ENCODE measurements around the gene RBBP8NL.

Gene RBBP8NL

DNA sequence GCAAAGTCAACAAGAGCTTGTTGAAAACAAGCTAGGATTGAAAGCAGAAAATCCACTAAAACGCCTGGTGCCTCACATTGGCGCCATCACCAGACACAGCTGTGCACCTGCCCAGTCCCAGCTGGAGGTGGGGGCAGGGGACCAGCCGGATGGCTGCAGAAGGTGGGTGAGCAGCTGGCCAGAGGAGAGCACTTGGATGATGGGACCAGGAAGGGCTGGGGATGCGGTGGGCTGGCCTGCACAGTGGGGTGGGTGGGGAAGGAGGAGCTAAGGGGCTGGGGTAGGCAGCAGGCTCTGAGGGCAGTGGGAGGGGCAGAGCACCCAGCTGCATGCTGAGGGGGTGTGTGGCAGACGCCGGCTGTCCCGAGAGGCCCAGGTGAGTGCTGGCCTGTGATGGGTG lies 27.3 kb downstream of the RBBP8NL start:
- DNase-seq (ENCODE audit: low read depth): no peak
- no peak overlapping the region for H3K4me3 ChIP-seq (ENCODE audit: low read depth, low read length)

DNA sequence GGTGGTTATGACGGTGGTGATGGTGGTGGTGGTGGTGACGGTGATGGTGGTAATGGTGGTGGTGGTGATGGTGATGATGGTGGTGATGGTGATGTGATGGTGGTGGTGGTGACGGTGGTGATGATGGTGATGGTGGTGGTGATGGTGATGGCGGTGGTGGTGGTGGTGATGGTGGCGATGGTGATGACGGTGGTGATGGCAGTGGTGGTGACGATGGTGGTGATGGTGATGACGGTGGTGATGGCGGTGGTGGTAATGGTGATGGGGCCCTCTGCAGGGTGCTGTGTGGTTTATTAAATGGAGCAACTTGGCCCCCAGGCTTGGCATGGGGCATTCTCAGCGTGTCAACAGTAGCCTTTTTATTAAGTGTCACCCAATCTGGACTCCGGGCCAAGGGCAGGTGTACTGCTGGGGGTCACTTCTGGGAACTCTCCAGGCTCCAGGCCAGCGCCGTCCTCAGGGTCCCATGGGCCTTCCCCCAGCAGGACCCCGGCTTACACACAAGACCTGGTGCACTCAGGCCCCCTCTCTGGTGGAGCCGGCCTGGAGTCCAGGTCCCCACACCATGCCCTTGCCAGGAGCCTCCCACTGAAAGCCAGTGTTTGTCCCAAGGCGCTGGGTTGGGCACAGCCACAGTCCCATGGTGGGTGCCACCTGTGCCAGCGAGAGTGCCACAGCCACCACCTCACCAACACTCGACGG lies 29.1 kb downstream of the RBBP8NL start:
- DNase-seq (ENCODE audit: low read depth): no peak
- H3K4me3 ChIP-seq (ENCODE audit: low read depth, low read length): no peak overlapping the region

DNA sequence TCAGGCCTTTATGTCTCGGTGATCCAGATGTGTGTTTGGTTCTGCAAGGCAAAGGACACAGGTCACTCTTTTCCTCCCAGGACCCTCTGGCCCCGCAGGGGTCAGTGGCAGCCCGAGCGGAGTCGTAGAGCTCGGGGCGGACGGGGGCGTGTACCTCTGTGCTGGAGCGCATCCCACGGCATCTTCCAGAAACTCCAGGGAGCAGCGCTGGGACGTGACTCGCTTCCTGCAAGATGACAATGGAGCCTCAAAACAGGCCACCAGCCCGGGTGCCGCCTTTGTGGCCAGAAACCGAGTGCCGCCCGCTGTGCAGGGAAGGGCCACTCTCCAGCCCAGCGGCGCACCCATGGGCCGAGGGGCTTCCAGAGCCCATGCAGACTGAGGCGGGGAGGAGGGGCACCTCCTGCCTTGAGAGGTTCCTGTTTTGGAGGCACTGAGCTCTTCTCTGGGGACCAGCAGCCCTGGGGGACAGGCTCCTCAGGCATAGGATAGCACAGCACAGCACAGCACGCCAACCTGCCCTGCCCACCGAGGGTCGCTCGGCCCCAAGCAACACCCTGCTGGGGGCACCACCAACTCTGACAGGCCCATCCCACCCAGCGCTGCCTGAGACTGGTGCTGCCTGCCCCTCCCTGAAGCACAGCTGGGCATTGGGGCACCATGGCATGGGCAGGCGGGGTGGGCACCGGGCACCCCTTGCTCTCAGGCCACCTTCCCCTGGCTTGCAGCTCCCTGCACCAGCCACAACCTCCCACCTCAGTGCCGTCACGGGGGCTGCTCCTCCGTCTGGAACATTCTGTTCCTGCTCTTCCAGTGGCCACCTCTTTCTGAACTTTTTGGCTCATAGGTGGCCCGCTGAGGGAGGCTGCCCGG lies 30.7 kb downstream of the RBBP8NL start:
- DNase-seq (ENCODE audit: low read depth): no peak

DNA sequence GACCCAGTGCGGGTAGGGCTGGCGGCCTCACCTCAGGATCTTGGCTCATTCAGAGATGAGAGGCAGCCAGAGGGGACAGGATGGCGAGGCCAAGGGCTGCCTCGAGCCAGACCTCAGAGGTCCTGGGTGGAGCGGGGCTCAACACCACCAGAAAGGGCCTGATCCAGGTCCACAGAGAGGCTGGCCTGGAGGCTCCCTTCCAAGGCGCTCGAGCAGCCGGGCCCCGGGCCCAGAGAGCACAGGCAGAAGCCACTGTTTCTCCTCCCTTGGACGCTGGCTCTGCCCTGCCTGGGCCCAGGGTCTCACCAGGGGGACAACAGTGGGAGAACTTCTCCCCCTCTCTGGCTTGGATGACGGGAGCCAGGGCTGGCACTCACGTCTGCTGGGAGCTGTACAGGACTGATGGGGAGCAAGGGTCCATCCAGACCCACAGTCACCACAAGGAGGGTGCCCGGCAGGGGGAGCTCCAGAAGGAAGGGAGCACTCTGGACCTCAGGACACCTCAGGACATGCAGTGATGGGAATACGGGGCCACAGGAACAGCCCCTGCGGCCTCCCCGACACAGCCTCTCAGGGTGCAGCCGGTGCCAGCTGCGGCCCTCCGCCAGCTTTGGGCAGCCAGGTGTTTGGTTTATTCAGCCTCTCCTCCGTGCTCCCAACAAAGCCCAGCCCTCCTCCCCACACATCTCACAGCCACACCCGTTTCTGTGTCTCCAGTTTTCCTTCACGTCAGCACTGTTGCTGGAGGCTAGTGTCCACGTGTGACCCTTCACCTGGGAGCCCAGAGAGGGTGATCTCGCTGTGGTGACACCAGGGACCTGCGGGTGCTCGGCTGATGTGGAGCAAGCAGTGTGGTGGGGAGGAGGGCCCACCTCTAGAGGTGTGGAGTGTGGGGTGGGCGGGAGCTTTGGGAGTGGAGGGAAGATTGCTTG lies 31.8 kb downstream of the RBBP8NL start:
- no peak overlapping the region for H3K4me3 ChIP-seq (ENCODE audit: low read depth, low read length)

More for the DNA sequence above, 30.7 kb downstream of the RBBP8NL start:
- no peak overlapping the region for H3K4me3 ChIP-seq (ENCODE audit: low read depth, low read length)

DNA sequence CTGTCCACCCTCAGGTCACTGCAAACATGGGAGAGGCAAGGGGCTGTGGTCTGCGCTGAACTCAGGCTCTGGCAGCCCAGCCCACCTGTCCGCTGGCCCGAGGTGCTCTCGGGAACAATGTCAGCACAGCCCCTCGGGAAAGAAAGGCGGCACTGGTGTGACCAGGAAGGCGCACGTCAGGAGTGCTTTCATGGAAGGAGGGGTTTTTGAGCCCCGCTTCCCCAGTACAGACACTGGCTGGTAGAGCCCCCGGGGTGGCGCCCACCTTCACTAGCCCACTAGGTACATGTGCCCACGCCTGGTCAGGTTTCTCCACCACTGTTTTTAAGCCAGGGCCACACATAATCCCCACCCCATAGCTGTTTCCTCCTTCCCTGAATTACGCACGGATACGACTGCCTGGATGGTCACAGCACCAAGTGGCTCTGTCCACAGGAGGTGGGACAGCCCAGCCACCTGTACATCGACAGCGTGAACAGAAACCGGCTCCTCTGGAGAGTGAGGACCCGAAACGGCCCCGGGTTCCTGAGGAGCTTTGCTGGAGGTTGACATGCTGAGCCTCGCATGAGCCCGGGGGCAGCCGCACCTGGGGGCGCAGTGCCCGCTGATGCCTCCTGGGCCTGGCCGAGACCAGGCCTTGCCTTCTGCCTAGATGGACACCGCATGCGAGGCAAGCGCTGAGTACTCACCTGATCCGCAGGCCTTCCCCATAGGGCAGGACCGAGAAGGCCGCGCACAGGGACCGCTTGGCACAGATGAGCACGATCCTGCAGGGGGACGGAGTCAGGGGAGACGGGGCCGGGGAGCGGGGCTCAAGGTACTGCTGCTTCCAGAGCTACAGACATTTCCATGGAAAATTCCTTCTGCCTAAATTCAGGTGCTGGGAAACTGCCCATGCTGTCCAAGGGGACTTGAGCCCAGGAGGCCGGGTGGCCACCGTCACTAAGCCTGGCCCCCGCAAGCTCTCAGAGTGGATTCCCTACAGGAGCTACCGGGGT lies 32.8 kb downstream of the RBBP8NL start:
- H3K4me3 ChIP-seq (ENCODE audit: low read depth, low read length): no peak overlapping the region
- no peak for DNase-seq (ENCODE audit: low read depth)

More for the DNA sequence above, 31.8 kb downstream of the RBBP8NL start:
- DNase-seq (ENCODE audit: low read depth): no peak

DNA sequence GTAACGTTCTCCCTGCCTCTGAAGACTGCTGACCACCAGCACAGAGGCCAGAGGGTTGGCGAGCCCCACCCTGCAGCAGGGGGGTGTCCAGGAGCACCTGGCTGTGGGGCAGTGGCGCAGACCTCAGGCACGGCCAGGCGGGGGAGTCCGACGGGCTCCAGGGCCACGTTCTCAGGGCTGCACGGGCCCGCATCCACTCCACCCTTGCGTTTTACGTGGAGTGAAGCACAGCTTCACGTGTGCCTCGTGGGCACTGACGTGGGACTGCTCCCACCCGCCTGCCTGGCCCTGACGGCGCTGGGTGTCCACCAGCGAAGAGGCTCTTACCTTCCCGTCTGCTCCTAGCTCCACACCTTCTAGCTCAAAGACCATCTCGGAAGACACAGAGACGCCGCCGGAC lies 33.5 kb downstream of the RBBP8NL start:
- DNase-seq (ENCODE audit: low read depth): no peak
- H3K4me3 ChIP-seq (ENCODE audit: low read depth, low read length): no peak overlapping the region

DNA sequence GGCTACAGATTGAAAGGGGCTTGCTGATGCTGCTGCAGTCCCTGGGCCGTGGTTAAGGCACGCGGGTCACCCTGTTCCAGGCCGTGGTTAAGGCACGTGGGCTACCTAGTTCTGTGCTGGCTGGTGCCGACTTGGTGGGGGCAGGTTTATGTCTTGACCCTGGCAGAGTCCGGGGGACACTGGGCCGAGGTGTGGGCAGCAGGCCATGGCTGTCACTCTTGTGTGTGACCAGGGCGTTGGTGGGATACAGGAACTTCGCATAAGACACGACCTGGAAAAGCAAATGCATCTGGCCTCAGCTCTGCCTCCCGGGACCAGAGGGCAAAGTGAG lies 34.0 kb downstream of the RBBP8NL start:
- H3K4me3 ChIP-seq (ENCODE audit: low read depth, low read length): no peak overlapping the region
- no peak for DNase-seq (ENCODE audit: low read depth)

DNA sequence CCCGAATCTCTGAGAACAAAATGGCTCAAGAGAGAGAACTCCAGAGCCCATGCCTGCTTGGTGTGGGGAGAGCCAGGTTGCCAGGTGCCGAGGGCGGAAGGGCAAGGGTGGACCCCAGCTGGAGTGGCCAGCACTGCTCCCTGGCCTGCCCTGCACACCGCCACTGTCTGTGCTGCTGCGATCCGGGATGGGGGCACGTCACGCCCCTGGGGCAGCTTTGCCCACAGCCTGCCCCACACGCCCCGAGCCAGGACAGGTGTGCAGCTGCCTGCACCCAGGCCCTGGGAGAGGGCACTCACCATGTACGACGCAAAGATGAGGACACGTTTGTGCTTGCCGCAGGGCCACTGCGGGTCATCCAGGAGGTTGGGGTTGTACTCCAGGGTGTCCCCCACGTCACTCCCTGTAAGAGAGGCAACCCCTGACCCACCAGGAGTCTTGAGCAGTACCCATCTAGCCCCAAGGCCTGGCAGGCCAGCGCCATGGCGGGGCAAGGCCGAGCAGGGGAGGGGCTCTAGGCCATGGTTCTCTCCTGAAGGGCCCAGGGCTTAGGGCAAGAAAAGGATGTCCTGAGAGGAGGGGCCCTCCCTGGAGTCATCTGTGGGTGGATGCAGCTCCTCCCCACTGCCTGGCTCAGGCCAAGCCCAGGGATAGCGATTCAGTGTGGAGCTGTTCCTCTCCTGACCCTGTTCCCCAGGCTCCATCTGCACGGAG lies 34.6 kb downstream of the RBBP8NL start:
- no peak for DNase-seq (ENCODE audit: low read depth)
- H3K4me3 ChIP-seq (ENCODE audit: low read depth, low read length): no peak overlapping the region

DNA sequence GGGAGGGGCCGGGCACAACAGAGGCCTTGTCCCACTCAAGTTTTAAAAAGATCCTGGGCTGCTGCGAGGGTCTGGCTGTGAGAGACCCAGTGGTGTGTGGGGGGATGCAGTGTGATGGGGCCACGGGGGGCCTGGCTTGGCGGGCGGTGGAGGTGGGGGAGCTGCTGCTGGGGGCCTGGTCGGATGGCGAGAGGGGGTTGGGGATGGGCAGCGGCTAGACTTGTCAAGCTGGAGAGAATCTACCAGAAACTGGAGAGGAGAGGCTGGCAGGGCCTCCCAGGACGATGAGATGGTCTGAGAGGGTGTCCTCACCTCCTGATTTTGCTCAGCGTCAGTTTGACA lies 35.3 kb downstream of the RBBP8NL start:
- no peak overlapping the region for H3K4me3 ChIP-seq (ENCODE audit: low read depth, low read length)
- no peak for DNase-seq (ENCODE audit: low read depth)

DNA sequence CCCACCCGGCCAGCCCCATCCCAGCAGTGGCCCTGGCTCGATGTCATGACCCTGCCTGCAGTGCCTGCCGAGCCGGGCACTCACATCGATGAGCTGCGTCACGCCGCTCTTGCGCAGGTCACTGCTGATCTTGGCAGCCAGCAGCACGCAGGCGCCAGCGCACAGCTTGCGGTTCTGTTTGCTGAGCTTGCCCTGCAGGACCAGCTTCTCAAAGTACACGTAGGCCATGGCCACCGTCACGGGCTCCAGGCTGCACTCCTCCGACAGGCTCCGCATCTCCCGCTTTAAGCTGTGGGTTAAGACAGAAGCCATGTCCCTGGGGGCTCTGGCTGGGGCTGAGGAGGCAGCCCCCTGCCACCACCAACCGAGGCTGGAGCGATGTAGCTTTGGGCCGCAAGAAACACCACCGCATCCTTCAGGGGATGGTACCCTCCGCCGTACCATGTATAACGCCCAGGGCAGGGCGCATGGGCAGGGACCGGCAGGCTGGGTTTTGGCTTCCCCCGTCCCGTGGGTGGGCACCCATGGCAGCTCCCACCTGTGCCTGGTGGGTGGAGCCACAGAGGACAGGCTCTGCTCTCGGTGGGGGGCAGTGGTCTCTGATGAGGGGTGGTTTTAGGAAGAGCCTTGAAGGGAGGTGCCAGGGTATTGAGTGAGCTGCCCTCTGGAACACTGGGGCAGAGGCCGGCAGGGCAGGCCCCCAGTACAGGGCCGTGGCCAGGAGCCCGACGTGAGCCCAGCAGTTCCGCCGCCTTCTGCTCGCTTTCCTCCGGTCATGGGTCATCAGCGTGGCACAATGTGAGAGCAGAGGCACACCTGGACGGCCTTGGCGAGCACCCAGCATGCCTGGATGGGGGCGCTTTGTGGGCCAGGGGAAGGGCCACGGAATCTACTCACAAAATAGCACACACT lies 35.9 kb downstream of the RBBP8NL start:
- no peak overlapping the region for H3K4me3 ChIP-seq (ENCODE audit: low read depth, low read length)

DNA sequence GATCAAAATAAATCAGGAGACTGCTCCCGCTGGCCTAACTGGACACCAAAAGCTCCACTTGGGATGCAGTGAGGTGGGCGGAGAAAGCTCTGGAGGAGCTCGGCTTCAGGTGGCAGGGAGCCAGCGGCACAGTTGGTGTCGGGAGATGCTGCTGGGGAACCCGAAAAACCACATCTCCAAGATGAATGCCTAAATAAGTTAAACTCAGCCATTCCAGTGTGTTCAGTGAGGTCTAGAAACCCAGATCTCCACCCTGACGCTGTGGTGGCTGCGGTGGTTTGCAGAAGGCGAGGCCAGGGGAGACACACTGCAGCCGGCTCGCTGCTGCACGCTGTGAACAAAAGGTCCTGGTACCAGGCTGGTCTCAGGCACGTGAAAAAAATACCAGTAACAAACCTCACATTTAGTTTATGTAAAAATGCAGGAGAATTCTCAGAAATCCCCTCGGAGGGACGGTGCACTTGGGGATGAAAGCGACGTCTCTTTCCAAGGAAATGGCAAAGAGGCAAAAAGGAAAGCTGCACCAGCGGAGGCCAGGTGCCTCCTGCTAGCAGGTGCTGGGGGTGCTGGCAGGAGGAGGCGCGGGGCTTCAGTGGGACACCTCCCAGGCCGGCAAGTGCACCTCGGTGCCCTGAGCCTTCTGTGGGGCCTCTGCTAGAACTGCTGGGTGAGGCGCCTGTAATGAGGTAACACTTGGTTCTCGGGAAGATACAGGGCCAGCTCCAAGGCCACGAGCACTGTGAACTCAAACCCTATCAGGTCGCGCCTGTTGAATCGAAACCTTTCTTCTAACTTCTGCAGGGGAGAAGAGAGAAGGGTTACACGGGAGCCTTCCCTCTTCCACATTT lies 36.8 kb downstream of the RBBP8NL start:
- no peak overlapping the region for H3K4me3 ChIP-seq (ENCODE audit: low read depth, low read length)
- DNase-seq (ENCODE audit: low read depth): no peak

More for the DNA sequence above, 35.9 kb downstream of the RBBP8NL start:
- no peak for DNase-seq (ENCODE audit: low read depth)

DNA sequence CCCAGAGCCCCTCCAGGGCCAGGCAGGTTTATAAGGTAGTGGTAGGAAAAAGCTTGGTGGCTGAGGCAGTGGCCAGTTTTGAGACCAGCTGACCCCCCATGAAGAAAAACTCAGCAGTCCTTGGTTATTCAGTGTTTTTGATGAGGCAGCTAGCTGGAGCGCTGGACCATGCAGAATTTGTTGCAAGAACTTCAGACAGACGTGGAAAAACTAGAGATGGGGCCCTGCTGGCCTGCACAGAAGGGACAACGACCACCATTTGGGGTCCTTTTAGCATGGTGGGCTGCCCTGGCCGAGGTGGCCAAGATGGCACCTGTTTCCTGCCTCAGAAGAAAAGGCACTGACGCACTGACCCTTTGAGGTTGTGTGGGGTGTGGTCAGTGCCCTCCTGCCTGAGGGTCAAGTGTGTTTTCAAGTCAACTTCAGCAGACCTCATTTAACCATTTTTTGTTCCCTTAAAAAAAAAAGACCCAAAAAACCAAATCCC lies 37.7 kb downstream of the RBBP8NL start:
- H3K4me3 ChIP-seq (ENCODE audit: low read depth, low read length): no peak overlapping the region
- DNase-seq (ENCODE audit: low read depth): no peak

DNA sequence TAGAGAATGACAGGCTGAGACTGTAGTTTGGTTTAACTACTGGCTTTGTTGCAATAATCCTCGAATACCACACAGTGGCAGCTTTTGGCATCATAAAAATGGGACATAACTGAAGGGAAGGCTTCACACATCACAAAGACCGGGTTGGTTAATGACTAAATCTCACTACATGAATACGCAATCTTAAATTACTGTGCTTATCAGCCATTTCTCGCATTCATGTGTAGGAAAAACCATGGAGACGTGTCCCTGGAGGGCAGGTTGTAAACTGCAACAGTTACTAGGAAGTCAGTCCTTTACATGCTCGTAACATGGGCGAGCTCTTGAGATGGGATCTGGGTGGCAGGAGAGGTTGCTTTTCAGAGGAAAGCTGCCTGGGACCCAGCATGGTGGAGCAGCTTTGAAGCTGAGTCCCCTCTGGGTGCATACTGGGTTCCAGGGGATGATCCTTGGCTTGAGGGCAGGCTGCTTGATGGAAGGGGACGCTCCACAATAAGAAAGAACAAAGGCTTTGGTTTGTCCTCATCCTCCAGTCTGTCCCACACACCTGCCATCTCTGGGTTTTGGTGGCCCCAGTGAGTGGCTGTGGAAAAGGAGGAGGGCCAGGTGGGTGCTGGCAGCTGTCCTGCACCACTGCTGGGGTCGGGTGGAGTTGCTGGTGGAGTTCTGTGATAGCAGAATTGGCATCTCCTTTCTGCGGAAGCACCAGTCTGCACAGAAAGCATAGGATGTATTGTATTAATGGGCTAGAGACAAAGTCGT lies 38.3 kb downstream of the RBBP8NL start:
- no peak for DNase-seq (ENCODE audit: low read depth)
- H3K4me3 ChIP-seq (ENCODE audit: low read depth, low read length): no peak overlapping the region

DNA sequence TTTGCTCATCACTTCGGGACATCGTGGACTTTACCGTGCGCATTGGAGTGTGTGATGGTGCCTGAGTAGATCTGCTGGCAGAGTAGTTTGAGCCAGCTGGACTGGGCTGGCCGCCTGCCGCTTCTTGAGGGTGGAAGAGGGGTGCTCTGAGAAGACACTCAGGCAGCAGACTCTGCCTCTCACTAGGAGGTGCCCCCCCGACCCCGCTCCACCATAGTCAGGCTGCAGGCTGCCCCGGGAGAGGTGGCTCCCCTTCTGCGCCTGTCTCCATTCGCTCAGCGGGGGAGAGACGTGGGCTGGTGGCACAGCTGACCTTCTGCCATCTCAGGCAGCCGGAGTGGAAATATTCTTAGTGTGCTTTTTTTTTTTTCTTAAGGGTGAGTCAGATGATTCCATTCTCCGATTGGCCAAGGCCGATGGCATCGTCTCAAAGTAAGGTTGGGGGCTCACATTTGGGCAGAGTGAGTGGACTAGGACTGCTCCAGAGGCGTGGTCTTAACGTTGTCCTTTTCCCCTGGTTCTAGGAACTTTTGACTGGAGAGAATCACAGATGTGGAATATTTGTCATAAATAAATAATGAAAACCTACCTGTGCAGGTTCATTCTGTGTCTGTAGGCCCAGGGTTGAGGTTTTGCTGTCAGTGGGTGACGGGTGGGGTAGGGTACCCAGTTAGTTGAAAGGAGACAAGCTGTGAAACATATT lies 39.3 kb downstream of the RBBP8NL start:
- H3K4me3 ChIP-seq (ENCODE audit: low read depth, low read length): peak overlapping the region; percentile 98
- no peak for DNase-seq (ENCODE audit: low read depth)

Data from skeletal muscle cell (primary cell).